ENCODE results near the gene A4GALT.

Gene A4GALT

DNA sequence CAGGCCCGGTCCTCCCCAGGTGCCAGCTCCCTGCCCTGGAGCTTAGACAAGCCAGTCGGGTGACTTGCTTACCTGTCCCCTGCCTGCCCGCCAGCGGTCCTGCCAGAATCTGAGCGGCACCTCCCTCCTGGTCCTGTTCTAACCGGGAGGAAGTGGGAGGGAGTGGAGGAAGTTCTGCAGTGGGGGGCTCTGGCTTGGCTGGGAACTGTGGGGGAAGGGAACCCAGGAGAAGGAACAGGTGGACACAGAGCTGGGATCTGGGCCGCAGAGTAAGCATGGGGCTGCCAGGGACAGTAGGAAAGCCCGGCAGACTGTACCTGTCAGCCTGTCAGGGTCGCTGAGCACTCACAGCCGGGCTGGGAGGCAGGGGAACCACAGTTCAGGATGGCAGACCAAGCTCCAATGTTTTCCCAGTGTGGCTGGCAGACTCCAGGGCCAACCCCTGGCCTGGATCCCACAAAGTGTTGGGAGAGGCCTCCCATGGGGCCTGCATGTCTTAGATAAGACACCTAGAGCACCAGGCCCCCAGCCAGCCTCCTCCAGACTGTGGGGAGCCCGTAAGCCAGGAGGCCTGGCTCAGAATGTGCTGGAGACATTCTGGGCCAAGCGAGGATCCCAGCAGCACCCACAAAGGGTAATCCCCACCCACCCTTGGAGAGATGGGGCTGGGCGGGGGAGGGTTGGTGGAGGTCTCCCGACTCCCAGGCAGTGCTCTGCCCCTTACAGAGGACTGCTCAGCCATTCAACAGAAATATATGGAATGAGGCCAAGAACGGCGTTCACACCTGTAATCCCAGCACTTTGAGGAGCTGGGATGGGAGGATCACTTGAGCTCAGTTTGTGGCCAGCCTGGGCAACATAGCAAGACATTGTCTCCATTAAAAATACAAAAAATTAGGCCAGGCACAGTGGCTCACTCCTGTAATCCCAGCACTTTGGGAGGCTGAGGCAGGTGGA is 73.8 kb downstream of the A4GALT start:
- FAIRE-seq: no peak

DNA sequence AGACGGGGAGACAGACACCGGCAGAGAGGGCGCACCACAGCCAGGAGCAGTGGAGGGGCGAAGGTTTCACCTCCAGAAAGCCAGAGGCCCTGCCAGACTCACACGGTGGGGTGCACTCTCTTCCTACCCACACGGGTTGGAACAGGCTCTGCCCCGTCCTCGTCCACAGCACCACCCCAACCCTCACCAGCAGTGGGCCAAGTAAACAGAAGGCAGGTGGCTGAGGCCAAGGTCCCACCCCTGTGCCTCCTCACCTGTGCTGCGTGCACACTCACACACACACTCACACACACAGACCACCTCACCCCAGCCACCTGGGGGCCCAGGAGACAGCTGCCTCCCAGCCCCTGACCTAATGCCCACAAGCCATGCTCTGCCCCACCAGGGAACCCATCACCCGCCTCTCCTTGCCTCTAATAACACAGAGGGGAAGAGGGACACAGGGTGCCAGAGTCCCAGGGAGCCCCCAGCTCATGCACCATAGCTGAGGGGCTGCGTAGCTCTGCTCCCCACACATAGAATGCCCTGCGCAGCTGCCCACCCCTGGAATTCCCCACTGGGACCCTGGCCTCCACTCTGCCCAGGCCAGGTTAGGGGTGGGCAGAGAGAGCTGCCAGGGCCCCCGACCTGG is 74.6 kb downstream of the A4GALT start:
- no peak for FAIRE-seq

DNA sequence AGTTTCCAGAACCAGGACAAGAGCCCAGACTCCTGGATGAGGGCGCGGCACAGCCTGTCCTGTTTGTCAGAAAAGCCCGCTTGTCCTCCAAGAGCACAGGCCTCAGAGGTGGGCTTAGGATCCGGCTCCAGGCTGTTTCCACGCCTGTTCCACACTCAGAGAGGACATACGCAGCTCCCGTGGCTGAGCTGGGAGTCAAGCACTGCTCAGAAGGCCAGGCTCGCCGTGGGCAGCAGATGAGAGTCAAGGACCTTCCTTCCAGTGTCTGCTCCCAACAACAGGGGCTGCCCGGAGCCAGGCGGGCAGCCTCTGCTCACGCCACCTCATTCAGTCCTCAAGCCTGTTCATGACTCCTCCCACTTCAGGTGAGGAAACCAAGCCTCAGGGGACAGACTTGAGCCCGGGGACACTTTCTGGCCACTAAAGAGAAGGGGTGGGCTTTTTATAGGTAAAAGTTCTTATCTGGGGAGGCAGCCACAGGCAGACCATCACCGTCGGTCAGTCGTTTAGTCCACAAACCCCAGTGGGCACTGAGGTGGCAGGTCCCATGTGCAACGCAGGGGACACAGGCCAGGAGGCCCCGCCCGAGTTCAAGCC is 75.2 kb downstream of the A4GALT start:
- FAIRE-seq: no peak

DNA sequence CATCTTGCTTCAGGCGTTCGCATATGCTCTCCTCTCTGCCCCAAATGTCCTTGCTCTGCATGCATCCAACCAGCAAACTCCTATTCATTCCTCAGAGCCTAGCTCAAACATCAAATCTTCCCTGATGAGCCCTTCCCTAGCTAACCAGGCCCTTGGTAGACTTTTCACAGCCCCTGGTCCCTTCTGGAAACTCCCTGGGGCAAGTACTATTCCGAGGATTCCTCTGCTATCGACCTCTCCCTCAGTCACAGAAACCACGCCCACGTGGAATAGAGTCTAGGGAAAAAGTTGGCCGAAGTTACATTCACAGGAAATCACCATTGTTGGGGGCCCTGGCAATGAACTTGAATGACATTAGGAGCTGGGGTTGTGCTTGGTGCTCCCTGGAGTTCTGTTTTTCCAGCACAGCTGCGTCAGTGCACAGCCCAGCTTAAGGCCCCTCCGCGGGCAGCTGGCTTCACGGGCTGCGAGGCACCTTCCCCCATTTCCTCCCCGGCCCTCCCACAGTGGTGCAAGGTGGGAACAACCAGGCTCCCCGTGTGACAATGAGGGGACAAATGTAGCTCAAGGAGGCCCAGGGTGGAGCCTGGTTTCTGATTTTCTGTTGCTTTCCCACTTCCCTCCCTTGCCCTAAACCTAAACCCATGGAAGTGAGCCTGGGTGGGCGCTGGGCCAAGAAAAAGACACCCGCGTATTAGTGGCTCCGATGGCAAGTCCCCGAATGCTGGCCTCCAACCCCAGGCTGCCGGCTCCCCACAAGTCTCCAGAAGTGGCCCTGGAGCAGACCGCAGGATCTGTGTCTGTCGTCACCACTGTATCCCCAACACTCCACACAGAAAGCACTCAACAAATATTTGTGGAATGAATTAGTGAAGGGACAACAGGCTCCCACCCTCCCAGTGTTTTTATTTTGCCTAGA is 76.0 kb downstream of the A4GALT start:
- no peak for FAIRE-seq

DNA sequence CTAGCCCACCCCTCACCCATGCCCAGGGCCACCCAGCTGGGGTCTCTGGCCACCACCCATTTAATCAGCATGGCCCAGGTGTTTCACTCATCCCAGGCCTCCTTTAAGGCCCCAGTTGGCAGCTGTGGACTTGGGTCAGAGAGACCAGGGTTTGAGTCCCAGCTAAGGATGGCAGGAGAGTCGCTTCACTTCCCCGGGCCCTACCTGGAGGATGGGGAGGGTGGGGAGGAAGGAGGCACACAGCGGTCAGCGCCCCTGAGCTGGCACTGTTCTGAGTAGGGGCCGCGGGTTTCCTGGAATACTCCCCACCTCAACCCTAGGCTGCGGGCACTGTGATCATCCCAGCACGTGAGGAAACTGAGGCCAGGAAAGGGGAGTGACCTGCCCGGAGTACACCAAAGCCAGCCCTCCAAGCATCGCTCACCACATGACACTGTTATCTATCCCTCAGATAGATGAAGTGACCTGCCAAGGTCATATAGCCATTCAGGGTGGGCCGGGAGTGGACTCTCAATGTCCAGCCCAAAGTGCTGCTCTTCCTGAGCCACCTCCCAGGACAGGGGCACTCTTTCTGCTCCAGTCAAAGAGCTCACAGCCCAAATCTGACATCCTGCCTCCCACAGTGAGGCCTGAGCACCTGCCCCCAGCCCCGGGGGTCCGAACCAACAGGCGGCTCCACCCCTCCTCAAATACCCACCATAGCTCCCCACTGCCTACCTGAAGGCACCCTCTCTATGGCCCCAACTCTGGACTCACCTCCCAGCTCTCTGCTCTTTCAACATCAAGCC is 76.8 kb downstream of the A4GALT start:
- no peak for FAIRE-seq

DNA sequence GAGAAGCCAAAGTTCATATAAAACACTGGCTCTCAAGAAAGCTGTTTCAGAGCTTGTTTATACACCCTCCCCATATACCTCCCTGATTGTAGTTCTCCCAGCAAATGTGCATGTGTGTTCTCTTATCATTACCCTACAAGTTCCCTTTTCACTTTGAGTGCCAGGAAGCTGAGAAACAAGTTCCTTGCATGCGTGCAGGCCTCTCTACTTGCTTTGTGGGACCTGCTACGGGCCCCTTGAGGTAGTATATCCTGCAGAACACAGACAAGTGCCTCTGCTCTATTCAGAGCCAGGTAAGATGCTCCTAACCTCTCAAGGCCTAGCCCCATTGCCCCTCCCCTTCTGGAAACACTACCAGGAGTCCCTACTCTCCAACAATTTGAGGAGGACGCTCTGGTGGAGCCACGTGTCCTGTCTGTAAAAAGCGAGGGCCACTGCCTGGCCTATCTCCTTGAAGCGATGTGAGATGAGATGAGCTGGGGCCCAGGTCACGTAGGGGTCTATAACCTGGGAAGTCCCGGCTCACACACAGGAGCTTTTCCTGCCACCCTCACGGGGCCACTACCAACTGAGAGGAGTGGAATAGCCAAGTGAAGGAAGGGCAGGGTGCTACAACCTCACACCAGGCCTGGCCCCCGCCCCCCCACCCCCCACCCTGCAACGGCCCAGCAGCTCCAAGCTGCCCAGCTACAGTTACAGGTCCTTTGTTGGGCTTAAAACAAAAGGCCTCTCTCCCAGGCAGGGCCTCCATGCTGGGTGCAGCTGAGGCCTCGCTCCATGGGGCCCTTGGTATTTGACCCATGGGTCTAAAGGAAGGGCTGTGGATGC is 77.7 kb downstream of the A4GALT start:
- no peak for FAIRE-seq

All from A204.1 (cell line).